Brain microvascular endothelial cell (primary cell): ENCODE measurements around the gene WBP11.
"Not testable (repeated sequence)": the region's sequence is repeated elsewhere in the genome, so short reads cannot be mapped to it uniquely, and the experiment has no call there.

Experiments
- DNase-seq: peaks from one replicate; pipeline ENCODE4 v3.0.0-alpha.2; 2020
- H3K27ac ChIP-seq: fragments of 250-450 bp; sonication (Bioruptor Pico); 2 replicates; pipeline ENCODE4 v1.5.1; 2020; ENCODE audit warnings: mild to moderate bottlenecking, moderate library complexity
- H3K27me3 ChIP-seq: fragments of 250-450 bp; sonication (Bioruptor Pico); replicated peaks from 2 replicates; pipeline ENCODE4 v1.5.1; 2020; ENCODE audit warnings: mild to moderate bottlenecking
- H3K36me3 ChIP-seq: fragments of 250-450 bp; sonication (Bioruptor Pico); replicated peaks from 2 replicates; pipeline ENCODE4 v1.5.1; 2020; ENCODE audit warnings: mild to moderate bottlenecking
- H3K4me3 ChIP-seq: 2 replicates; pipeline ENCODE4 v1.5.1; 2011; ENCODE audit warnings: low read depth, mild to moderate bottlenecking, control low read depth, low read length, moderate library complexity
- CTCF ChIP-seq: IDR thresholded peaks from 2 replicates; pipeline ENCODE4 v1.5.1; 2011; ENCODE audit warnings: low read depth, mild to moderate bottlenecking, moderate library complexity, low read length, control low read depth, inconsistent platforms; ENCODE audit errors: missing control alignments
- in situ Hi-C: cut with HindIII; loops from 2 replicates; pipeline ENCODE4 v1.10.0; 2017; ENCODE audit warnings: low sequenced_read_pairs, low pct_ligation_motif_present

The WBP11 gene

GRCh38 chr12:14769969-14770495, 33.2 kb downstream of the WBP11 start:
- TF ChIP-seq CTCF = peak; percentile 86
- H3K4me3 ChIP-seq = peak overlapping the region; percentile 95
- peak overlapping the region; percentile 80 for H3K27ac ChIP-seq
- in situ Hi-C loops = no loop called here
- H3K36me3 ChIP-seq = no peaks in the 10 kb centered on the region
- DNase-seq = peak; percentile 62
- H3K27me3 ChIP-seq = no peaks in the 10 kb centered on the region

GRCh38 chr12:14769466-14769968, 33.8 kb downstream of the WBP11 start:
- H3K27me3 ChIP-seq = no peaks in the 10 kb centered on the region
- no peak for TF ChIP-seq CTCF
- DNase-seq = no peak
- no peaks in the 10 kb centered on the region for H3K36me3 ChIP-seq
- H3K27ac ChIP-seq = no peak overlapping the region
- in situ Hi-C loops = no loop called here
- peak overlapping the region; percentile 95 for H3K4me3 ChIP-seq

DNA sequence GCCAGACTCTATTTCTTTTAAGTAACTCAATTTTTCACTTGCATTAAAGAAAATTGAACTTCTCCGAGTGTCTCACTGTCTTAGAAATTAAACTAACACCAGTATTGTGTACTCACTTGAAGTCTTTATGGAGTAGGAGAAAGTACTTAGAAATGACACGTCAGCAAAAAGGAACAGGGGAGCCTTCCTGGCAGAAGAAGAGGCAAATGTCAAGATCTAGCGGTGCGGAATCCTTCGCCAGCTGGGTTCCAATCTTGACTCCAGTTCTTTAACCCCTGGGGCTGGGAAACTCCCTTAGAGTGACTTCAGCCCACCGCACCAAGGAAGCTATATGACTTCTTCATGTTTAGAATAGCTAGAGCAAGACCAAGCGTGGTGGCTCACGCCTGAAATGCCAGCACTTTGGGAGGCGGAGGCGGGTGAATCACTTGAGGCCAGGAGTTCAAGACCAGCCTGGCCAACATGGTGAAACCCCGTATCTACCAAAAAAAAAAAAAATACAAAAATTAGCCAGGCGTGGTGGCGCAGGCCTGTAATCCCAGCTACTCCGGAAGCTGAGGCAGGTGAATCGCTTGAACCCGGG, 34.4 kb downstream of the WBP11 start:
- in situ Hi-C loops = no loop called here
- Histone ChIP-seq H3K27me3 (no peaks in the 10 kb centered on the region), H3K36me3 (no peaks in the 10 kb centered on the region), H3K27ac (no peak overlapping the region), H3K4me3 (peak overlapping the region; percentile 95)
- DNase-seq = no peak
- no peak for TF ChIP-seq CTCF

GRCh38 chr12:14767617-14768016, 35.7 kb downstream of the WBP11 start:
- in situ Hi-C loops = no loop called here
- Histone ChIP-seq H3K36me3 (no peaks in the 10 kb centered on the region), H3K27me3 (no peaks in the 10 kb centered on the region), H3K4me3 (no peak overlapping the region), H3K27ac (no peak overlapping the region)
- DNase-seq = no peak
- TF ChIP-seq CTCF = no peak

DNA sequence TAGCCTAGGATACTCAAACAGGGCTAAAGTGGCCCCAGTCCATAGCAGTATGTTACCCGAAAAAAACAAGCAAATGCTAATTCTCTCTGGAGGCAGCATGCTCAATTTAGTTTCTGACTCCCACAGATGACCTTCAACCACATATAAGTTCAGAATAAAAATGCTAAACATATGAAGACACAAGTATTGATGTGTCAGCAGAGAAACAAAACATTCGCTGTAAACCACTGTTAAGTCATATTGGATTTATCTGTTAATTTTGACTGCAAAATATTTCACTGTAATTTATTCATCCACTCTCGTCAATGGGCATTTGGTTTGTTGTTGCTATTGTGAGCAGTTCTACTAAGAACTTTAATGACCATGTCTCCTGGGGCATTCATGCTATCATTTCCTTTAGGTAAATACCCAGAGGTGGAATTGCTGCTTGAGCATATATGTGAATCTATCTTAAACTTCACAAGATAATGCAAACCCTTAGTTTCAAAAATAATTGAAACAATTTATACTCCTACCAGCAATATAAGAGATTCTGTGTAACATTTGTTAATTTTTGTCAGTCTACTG, 36.5 kb downstream of the WBP11 start:
- H3K27me3 ChIP-seq = no peaks in the 10 kb centered on the region
- in situ Hi-C loops = no loop called here
- H3K4me3 ChIP-seq = no peak overlapping the region
- TF ChIP-seq CTCF = no peak
- H3K27ac ChIP-seq = no peak overlapping the region
- no peak for DNase-seq
- H3K36me3 ChIP-seq = no peaks in the 10 kb centered on the region

DNA sequence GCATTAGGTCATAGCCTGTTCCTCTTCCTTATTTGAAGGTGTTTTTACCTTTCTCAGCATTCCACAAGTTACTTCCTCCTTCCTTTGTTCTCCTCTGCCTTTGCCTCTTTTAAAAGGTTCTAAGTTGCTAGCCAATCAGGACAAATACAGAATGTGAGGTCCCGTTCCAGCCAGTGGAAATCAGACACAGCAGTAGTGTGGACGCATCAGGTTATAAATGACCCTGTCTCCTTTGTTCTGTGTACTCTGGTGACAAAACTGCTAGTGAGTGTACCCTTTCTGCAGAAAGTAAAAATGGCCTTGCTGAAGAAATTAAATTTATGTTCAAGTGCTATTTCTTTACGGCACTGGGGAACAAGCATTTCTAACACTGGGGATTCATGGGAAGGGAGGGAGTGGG, 37.3 kb downstream of the WBP11 start:
- H3K4me3 ChIP-seq, in situ Hi-C loops, DNase-seq, H3K27ac ChIP-seq, H3K27me3 ChIP-seq, H3K36me3 ChIP-seq: not testable (repeated sequence)
